ENCODE data around the gene TMEM132C. TPM values are rescaled to one million over a fixed set of nuclear protein-coding genes. Genes with fewer than 3 reads are reported as not detected.

Gene TMEM132C
- total RNA-seq, 2 donors from 2014 or later, result 0.26 to 0.33 TPM

- H3K4me1 ChIP-seq (ENCODE audit: control insufficient read depth, insufficient read depth, low read length), result no peaks in the 10 kb centered on the region
- 85 to 87% methylated on average over 1 to 4 of the region's 4 CpGs for WGBS, 2 experiments (ENCODE audit: insufficient coverage in 1 of 2, insufficient read length in 1 of 2)
- no peak overlapping the region for H3K4me3 ChIP-seq (ENCODE audit: low read length)
- H3K27me3 ChIP-seq (ENCODE audit: control insufficient read depth, insufficient read depth, low read length, poor library complexity, severe bottlenecking), result peaks cover 11% of the 10 kb centered on the region
- no peaks in the 10 kb centered on the region for H3K4me1 Mint-ChIP-seq
- DNase-seq, result no peak
- H3K9me3 ChIP-seq (ENCODE audit: control insufficient read depth, low read length), result peaks cover 23% of the 10 kb centered on the region
- TF ChIP-seq CTCF (conservative IDR thresholded peaks at IDR 0.05), result no peak
- no peak overlapping the region for H3K9ac ChIP-seq (ENCODE audit: extremely low read depth, low read length, poor library complexity, severe bottlenecking)
- peaks cover 75% of the 10 kb centered on the region for H3K27me3 Mint-ChIP-seq (ENCODE audit: insufficient read depth)
- H3K27ac Mint-ChIP-seq, result no peak overlapping the region
- peaks cover 9% of the 10 kb centered on the region for H3K9me3 Mint-ChIP-seq
- no peak overlapping the region for H3K4me3 Mint-ChIP-seq
- H3K36me3 Mint-ChIP-seq (ENCODE audit: low read depth), result no peaks in the 10 kb centered on the region
- H3K27ac ChIP-seq (ENCODE audit: low read depth, low read length), result no peak overlapping the region
- H3K36me3 ChIP-seq (ENCODE audit: control insufficient read depth, insufficient read depth, low read length), result no peaks in the 10 kb centered on the region
These were observed 9.5 kb downstream of the TMEM132C start for GRCh38 chr12:128276471-128276870.

- Mint-ChIP-seq H3K36me3 (ENCODE audit: low read depth) (no peaks in the 10 kb centered on the region), H3K27me3 (ENCODE audit: insufficient read depth) (peaks cover 42% of the 10 kb centered on the region), H3K4me3 (no peak overlapping the region), H3K27ac (no peak overlapping the region), H3K9me3 (peaks cover 13% of the 10 kb centered on the region), H3K4me1 (peaks cover 2% of the 10 kb centered on the region)
- WGBS, 2 experiments (ENCODE audit: insufficient coverage in 1 of 2, insufficient read length in 1 of 2), result 63 to 88% methylated on average over 1 of the region's 1 CpG
- DNase-seq, result no peak
- Histone ChIP-seq H3K36me3 (ENCODE audit: control insufficient read depth, insufficient read depth, low read length) (no peaks in the 10 kb centered on the region), H3K4me1 (ENCODE audit: control insufficient read depth, insufficient read depth, low read length) (no peaks in the 10 kb centered on the region), H3K27me3 (ENCODE audit: control insufficient read depth, insufficient read depth, low read length, poor library complexity, severe bottlenecking) (peaks cover 15% of the 10 kb centered on the region), H3K9ac (ENCODE audit: extremely low read depth, low read length, poor library complexity, severe bottlenecking) (no peak overlapping the region), H3K9me3 (ENCODE audit: control insufficient read depth, low read length) (peaks cover 3% of the 10 kb centered on the region), H3K27ac (ENCODE audit: low read depth, low read length) (no peak overlapping the region), H3K4me3 (ENCODE audit: low read length) (no peak overlapping the region)
- TF ChIP-seq CTCF (conservative IDR thresholded peaks at IDR 0.05), result no peak
These were observed 20.0 kb downstream of the TMEM132C start for GRCh38 chr12:128286970-128287369.

GRCh38 chr12:128288357-128288756 is 21.4 kb downstream of the TMEM132C start:
- peaks cover 4% of the 10 kb centered on the region for H3K9me3 Mint-ChIP-seq
- 38 to 48% methylated on average over 2 of the region's 2 CpGs for WGBS, 2 experiments (ENCODE audit: insufficient coverage in 1 of 2, insufficient read length in 1 of 2)

More at GRCh38 chr12:128288357-128288756, 21.4 kb downstream of the TMEM132C start:
- Histone ChIP-seq H3K27me3 (ENCODE audit: control insufficient read depth, insufficient read depth, low read length, poor library complexity, severe bottlenecking) (peaks cover 23% of the 10 kb centered on the region), H3K9me3 (ENCODE audit: control insufficient read depth, low read length) (peaks cover under 1% of the 10 kb centered on the region), H3K4me3 (ENCODE audit: low read length) (no peak overlapping the region), H3K27ac (ENCODE audit: low read depth, low read length) (no peak overlapping the region), H3K4me1 (ENCODE audit: control insufficient read depth, insufficient read depth, low read length) (no peaks in the 10 kb centered on the region), H3K36me3 (ENCODE audit: control insufficient read depth, insufficient read depth, low read length) (no peaks in the 10 kb centered on the region), H3K9ac (ENCODE audit: extremely low read depth, low read length, poor library complexity, severe bottlenecking) (no peak overlapping the region)
- Mint-ChIP-seq H3K27me3 (ENCODE audit: insufficient read depth) (peaks cover 37% of the 10 kb centered on the region), H3K4me1 (peaks cover 2% of the 10 kb centered on the region), H3K27ac (no peak overlapping the region), H3K36me3 (ENCODE audit: low read depth) (no peaks in the 10 kb centered on the region), H3K4me3 (no peak overlapping the region)
- peak; percentile 52 for DNase-seq
- no peak for TF ChIP-seq CTCF (conservative IDR thresholded peaks at IDR 0.05)
